Fibroblast of upper back skin (primary cell): ENCODE measurements around the gene TSPAN5.

Experiments used
- DNase-seq: peaks from one replicate; pipeline ENCODE4 v3.0.0-alpha.2; 2013

The TSPAN5 gene

GRCh38 chr4:98615991-98616390, 42.4 kb downstream of the TSPAN5 start:
- DNase-seq, result no peak

- no peak for DNase-seq
These were observed 43.7 kb downstream of the TSPAN5 start for GRCh38 chr4:98614662-98615061.

- DNase-seq, result no peak
These were observed 44.3 kb downstream of the TSPAN5 start for GRCh38 chr4:98614094-98614493.

GRCh38 chr4:98613453-98614075, 44.8 kb downstream of the TSPAN5 start:
- no peak for DNase-seq

GRCh38 chr4:98612318-98613250, 45.8 kb downstream of the TSPAN5 start:
- DNase-seq, result no peak

GRCh38 chr4:98611677-98612317, 46.6 kb downstream of the TSPAN5 start:
- DNase-seq, result no peak

- DNase-seq, result no peak
These were observed 47.3 kb downstream of the TSPAN5 start for GRCh38 chr4:98610926-98611676.

- DNase-seq, result no peak
These were observed 48.0 kb downstream of the TSPAN5 start for GRCh38 chr4:98610431-98610830.

- DNase-seq, result peak; percentile 52
These were observed 48.5 kb downstream of the TSPAN5 start for GRCh38 chr4:98609934-98610333.

GRCh38 chr4:98608356-98608755, 50.1 kb downstream of the TSPAN5 start:
- DNase-seq, result no peak

- no peak for DNase-seq
These were observed 51.5 kb downstream of the TSPAN5 start for GRCh38 chr4:98606894-98607293.

- no peak for DNase-seq
These were observed 53.2 kb downstream of the TSPAN5 start for GRCh38 chr4:98605216-98605615.

- DNase-seq, result no peak
These were observed 53.7 kb downstream of the TSPAN5 start for GRCh38 chr4:98604723-98605122.

- peak; percentile 79 for DNase-seq
These were observed 54.5 kb downstream of the TSPAN5 start for GRCh38 chr4:98603683-98604521.

- no peak for DNase-seq
These were observed 56.1 kb downstream of the TSPAN5 start for GRCh38 chr4:98602270-98602669.

GRCh38 chr4:98601708-98602107, 56.7 kb downstream of the TSPAN5 start:
- peak; percentile 32 for DNase-seq

GRCh38 chr4:98599617-98600205, 58.7 kb downstream of the TSPAN5 start:
- DNase-seq, result no peak

- DNase-seq, result no peak
These were observed 71.5 kb downstream of the TSPAN5 start for GRCh38 chr4:98586962-98587354.

- DNase-seq, result no peak
These were observed 72.0 kb downstream of the TSPAN5 start for GRCh38 chr4:98586291-98586961.

- DNase-seq, result no peak
These were observed 72.8 kb downstream of the TSPAN5 start for GRCh38 chr4:98585596-98585995.

- no peak for DNase-seq
These were observed 74.1 kb downstream of the TSPAN5 start for GRCh38 chr4:98584265-98584664.
